GM13976 (cell line): ENCODE measurements around the gene CD70.

Source experiments
- DNase-seq: peaks from one replicate; pipeline ENCODE4 v3.0.0; 2012; ENCODE audit warnings: low spot score
- in situ Hi-C: fragments of 300-500 bp; cut with MboI; formaldehyde crosslinking; loops from one replicate; pipeline ENCODE4 v1.12.0; 2022; ENCODE audit warnings: low sequenced_read_pairs, mixed read lengths, inconsistent platforms; ENCODE audit not compliant: unreplicated experiment
- TF ChIP-seq, protein P1 (sequence below): IDR thresholded peaks from 2 replicates; pipeline ENCODE4 v1.5.1; 2012; ENCODE audit warnings: borderline replicate concordance, mild to moderate bottlenecking; ENCODE audit not compliant: insufficient read depth; ENCODE audit errors: extremely low read depth, missing control alignments, control extremely low read depth

The CD70 gene

DNA sequence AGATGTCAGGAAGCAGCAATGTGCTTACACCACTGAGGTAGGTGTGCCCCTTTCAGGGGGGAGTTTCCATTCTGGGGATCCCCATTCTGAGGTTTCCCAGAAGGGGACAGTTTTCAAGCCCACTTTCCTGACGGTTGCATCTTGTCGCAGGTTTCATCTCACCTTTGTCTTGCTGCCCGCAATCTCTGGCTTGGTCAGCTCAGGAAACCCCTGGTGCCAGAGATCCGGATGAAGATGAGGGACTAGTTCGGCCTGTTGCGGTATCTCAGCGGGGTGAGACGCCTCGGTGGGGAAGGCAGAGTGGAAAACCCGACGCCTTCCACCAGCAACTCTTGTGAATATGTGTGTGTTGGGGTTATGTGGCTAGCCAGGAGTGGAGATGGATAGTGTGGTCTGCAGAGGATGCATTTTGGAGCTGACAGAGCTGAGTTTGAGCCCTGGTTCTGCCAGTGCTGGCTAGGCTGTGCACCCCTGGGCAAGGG lies 47.0 kb downstream of the CD70 start:
- in situ Hi-C loops, result no loop called here
- TF ChIP-seq, protein P1, sequence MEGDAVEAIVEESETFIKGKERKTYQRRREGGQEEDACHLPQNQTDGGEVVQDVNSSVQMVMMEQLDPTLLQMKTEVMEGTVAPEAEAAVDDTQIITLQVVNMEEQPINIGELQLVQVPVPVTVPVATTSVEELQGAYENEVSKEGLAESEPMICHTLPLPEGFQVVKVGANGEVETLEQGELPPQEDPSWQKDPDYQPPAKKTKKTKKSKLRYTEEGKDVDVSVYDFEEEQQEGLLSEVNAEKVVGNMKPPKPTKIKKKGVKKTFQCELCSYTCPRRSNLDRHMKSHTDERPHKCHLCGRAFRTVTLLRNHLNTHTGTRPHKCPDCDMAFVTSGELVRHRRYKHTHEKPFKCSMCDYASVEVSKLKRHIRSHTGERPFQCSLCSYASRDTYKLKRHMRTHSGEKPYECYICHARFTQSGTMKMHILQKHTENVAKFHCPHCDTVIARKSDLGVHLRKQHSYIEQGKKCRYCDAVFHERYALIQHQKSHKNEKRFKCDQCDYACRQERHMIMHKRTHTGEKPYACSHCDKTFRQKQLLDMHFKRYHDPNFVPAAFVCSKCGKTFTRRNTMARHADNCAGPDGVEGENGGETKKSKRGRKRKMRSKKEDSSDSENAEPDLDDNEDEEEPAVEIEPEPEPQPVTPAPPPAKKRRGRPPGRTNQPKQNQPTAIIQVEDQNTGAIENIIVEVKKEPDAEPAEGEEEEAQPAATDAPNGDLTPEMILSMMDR, result no peak
- peak; percentile 50 for DNase-seq

DNA sequence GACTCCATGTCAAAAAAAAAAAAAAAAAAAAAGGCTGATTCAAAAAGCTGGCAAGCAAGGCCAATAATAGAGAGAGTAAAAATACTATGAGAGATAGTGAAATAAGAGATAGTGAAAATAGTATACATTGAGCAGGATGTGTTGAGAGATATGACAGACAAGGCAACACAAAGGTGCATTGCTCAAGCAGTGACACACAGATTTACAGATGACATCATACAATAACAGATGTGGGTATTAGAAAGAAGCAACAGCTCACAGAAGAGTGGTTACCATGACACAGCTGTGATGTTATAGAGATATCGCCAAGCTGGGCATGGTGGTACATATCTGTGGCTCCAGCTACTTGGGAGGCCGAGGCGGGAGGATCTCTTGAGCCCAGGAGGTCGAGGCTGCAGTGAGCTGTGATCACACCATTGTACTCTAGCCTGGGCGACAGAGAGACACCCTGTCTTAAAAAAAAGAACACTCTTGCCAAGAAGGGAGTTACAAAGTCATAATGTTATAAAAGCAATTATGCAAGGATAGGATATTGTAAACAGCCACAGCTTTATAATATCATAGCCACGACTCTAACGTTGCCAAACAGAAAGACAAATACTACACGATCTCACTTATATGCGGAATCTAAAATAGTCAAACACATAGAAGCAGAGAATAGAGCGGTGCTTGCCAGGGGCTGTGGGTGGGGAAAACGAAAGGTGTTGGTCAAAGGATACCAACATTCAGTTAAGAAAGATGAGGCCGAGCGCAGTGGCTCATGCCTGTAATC lies 49.8 kb downstream of the CD70 start:
- TF ChIP-seq, protein P1, result no peak
- in situ Hi-C loops, result no loop called here
- no peak for DNase-seq

DNA sequence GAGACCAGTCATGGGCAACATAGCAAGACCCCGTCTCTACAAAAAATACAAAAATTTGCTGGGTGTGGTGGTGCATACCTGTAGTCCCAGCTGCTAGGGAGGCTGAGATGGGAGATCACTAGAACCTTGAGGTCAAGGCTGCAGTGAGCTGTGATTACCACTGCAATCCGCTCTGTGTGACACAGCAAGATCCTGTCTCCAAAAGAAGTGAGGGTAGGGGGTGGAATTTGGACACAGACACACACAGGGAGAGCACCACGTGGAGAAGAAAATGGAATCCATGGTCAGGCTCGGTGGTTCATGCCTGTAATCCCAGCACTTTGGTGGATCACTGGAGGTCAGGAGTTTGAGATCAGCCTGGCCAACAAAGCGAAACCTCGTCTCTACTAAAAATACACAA lies 51.4 kb downstream of the CD70 start:
- in situ Hi-C loops, result no loop called here
- TF ChIP-seq, protein P1, result no peak

More for the DNA sequence above, 51.4 kb downstream of the CD70 start:
- DNase-seq, result no peak
